Measurements from ENCODE around the gene TEX36. TPM values are rescaled to one million over a fixed set of nuclear protein-coding genes. Genes with fewer than 3 reads are reported as not detected.

Gene TEX36
- total RNA-seq: not detected in 2 replicates

GRCh38 chr10:125683063-125683462 lies at the start of gene TEX36:
TEX36 (minus strand) TSS chr10:125683163; CDS start chr10:125682989, 174 bp downstream.

DNA sequence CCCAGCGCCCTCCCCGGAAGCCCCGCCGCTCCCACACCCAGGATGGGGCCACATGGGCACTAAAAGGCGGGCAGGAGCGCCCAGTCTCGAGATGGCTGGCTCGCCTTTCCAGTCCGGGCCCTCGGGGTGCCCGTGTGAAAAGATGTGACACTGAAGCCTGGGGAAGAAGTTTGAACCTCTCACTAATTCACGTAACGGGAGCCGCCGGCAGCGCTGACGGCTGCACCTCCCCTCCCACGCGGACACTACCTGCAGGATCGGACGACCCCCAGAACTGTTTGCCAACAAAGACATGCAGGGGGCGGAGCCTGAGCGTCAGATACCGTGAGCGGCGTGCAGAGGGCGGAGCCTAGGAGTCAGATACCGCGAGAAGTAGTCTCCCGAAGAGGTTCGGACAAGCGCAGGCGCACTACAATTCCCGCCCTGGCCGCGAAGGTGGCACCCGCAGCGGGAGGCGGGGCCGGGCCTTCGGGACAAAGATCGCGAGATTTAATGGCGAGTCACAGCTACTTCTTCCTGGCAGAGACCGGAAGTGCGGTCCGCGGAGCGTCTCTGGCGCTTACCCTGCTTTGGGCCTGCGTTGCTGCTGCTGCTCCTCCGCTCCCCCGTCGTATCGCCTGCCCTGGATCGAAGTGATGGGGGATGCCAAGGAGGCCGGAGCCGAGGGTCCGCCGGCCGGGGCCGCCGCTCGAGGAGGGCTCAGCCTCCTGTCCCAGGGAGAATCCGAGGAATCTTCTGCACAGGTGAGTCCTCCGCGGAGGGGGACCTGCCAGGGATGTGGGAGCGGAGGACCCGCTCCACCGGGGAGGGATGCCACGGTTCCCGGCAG lies 36.4 kb upstream of the TEX36 start, which contains the start of gene EDRF1:
Gene EDRF1 (plus strand): TSS at position 537 of the 829 bp plus-strand sequence. CDS start 99 bp downstream, at position 636.

Other genes starting within 250 kb of the TEX36 start
- 12.3 and 17.6 TPM in 2 replicates for gene EDRF1, start 36.5 kb upstream of the TEX36 start, total RNA-seq
- gene MMP21, start 92.7 kb upstream of the TEX36 start, total RNA-seq: 0.08 TPM in 1 of 2 replicates, not detected in the other
- 35.5 and 44.2 TPM in 2 replicates for gene UROS, start 140.1 kb upstream of the TEX36 start, total RNA-seq
- gene BCCIP, start 140.4 kb upstream of the TEX36 start, total RNA-seq: 39.8 and 45.0 TPM in 2 replicates
- gene DHX32, start 198.1 kb upstream of the TEX36 start, total RNA-seq: 33.7 and 35.1 TPM in 2 replicates
- gene FANK1, start 213.4 kb upstream of the TEX36 start, total RNA-seq: 1.3 and 3.0 TPM in 2 replicates

Data from epithelial cell of alveolus of lung (primary cell).